Measurements from ENCODE around the gene CLCN1. TPM values are rescaled to one million over a fixed set of nuclear protein-coding genes. Genes with fewer than 3 reads are reported as not detected.

CLCN1 gene
- total RNA-seq, 1 experiment from 2014 or later = not detected

- CTCF ChIA-PET = no interaction called here
- TF ChIP-seq CTCF (conservative IDR thresholded peaks at IDR 0.05; ENCODE audit: low read depth, low read length) = no peak
- no peak for TF ChIP-seq EZH2 (IDR thresholded peaks at IDR 0.05; ENCODE audit: borderline replicate concordance, low read depth, low read length, poor library complexity, severe bottlenecking)
- no TSS peak for BruUV-seq (replicated peaks)
These were observed 42.7 kb downstream of the CLCN1 start for GRCh38 chr7:143358626-143359025.

GRCh38 chr7:143359771-143360353 lies 44.0 kb downstream of the CLCN1 start:
- no peak overlapping the region for H3K4me3 ChIP-seq (ENCODE audit: low read depth, low read length, poor library complexity, severe bottlenecking)
- intact Hi-C loops (cut with micrococcal nuclease; ENCODE audit: unreplicated experiment) = no loop called here
- CTCF ChIA-PET = interaction anchor here (0.5 kb wide), 1 partner anchor 56 kb away, joined by 3 read pairs; no protein-coding TSS in a partner anchor

More at GRCh38 chr7:143358626-143359025, 42.7 kb downstream of the CLCN1 start:
- Histone ChIP-seq H3K27ac (ENCODE audit: low read depth, low read length, poor library complexity, severe bottlenecking) (no peak overlapping the region), H3K4me1 (ENCODE audit: insufficient read depth, low read length, poor library complexity, severe bottlenecking) (peaks cover 10% of the 10 kb centered on the region), H3K27me3 (replicated peaks; ENCODE audit: insufficient read depth, low read depth, low read length, poor library complexity) (peaks cover 35% of the 10 kb centered on the region), H3K4me3 (ENCODE audit: low read depth, low read length, poor library complexity, severe bottlenecking) (no peak overlapping the region), H3K9me3 (ENCODE audit: low read depth, low read length, poor library complexity, severe bottlenecking) (no peaks in the 10 kb centered on the region), H3K36me3 (ENCODE audit: insufficient read depth, low read length, poor library complexity, severe bottlenecking) (no peaks in the 10 kb centered on the region)
- DNase-seq (ENCODE audit: low spot score) = no peak
- intact Hi-C loops (cut with micrococcal nuclease; ENCODE audit: unreplicated experiment) = no loop called here
- POLR2A ChIA-PET (ENCODE audit: low non-redundant PET) = no interaction called here

GRCh38 chr7:143360788-143361551 lies 45.1 kb downstream of the CLCN1 start:
- ChIA-PET POLR2A (ENCODE audit: low non-redundant PET) (no interaction called here), CTCF (interaction anchor here (0.6 kb wide), 1 partner anchor 19 kb away, joined by 5 read pairs; no protein-coding TSS in a partner anchor)
- no peaks in the 10 kb centered on the region for H3K36me3 ChIP-seq (ENCODE audit: insufficient read depth, low read length, poor library complexity, severe bottlenecking)
- intact Hi-C loops (cut with micrococcal nuclease; ENCODE audit: unreplicated experiment) = no loop called here
- peaks cover 59% of the 10 kb centered on the region for H3K27me3 ChIP-seq (replicated peaks; ENCODE audit: insufficient read depth, low read depth, low read length, poor library complexity)
- H3K27ac ChIP-seq (ENCODE audit: low read depth, low read length, poor library complexity, severe bottlenecking) = no peak overlapping the region
- no peak for TF ChIP-seq EZH2 (IDR thresholded peaks at IDR 0.05; ENCODE audit: borderline replicate concordance, low read depth, low read length, poor library complexity, severe bottlenecking)
- no peak for TF ChIP-seq CTCF (conservative IDR thresholded peaks at IDR 0.05; ENCODE audit: low read depth, low read length)
- BruUV-seq (replicated peaks) = no TSS peak
- H3K4me3 ChIP-seq (ENCODE audit: low read depth, low read length, poor library complexity, severe bottlenecking) = no peak overlapping the region
- no peaks in the 10 kb centered on the region for H3K9me3 ChIP-seq (ENCODE audit: low read depth, low read length, poor library complexity, severe bottlenecking)
- DNase-seq (ENCODE audit: low spot score) = no peak
- peaks cover 10% of the 10 kb centered on the region for H3K4me1 ChIP-seq (ENCODE audit: insufficient read depth, low read length, poor library complexity, severe bottlenecking)

More at GRCh38 chr7:143359771-143360353, 44.0 kb downstream of the CLCN1 start:
- DNase-seq (ENCODE audit: low spot score) = no peak
- Histone ChIP-seq H3K4me1 (ENCODE audit: insufficient read depth, low read length, poor library complexity, severe bottlenecking) (peaks cover 10% of the 10 kb centered on the region), H3K9me3 (ENCODE audit: low read depth, low read length, poor library complexity, severe bottlenecking) (no peaks in the 10 kb centered on the region), H3K27ac (ENCODE audit: low read depth, low read length, poor library complexity, severe bottlenecking) (no peak overlapping the region), H3K36me3 (ENCODE audit: insufficient read depth, low read length, poor library complexity, severe bottlenecking) (no peaks in the 10 kb centered on the region), H3K27me3 (replicated peaks; ENCODE audit: insufficient read depth, low read depth, low read length, poor library complexity) (peaks cover 48% of the 10 kb centered on the region)
- TF ChIP-seq EZH2 (IDR thresholded peaks at IDR 0.05; ENCODE audit: borderline replicate concordance, low read depth, low read length, poor library complexity, severe bottlenecking) (no peak), CTCF (conservative IDR thresholded peaks at IDR 0.05; ENCODE audit: low read depth, low read length) (no peak)
- BruUV-seq (replicated peaks) = no TSS peak
- POLR2A ChIA-PET (ENCODE audit: low non-redundant PET) = no interaction called here

Data from A673 (cell line).